ENCODE results near the gene GIPR.
"Not testable (repeated sequence)": the region's sequence is repeated elsewhere in the genome, so short reads cannot be mapped to it uniquely, and the experiment has no call there.

The GIPR gene

GRCh38 chr19:45667620-45668341, at the start of gene GIPR:
Gene GIPR (plus strand): TSS chr19:45668221. CDS start chr19:45669521, 1,300 bp downstream.
- peak; percentile 17 for DNase-seq

- no peak for DNase-seq
Measured at GRCh38 chr19:45621389-45621788, 46.6 kb upstream of the GIPR start.

GRCh38 chr19:45621976-45622503, 46.0 kb upstream of the GIPR start:
- DNase-seq, result no peak

- DNase-seq, result no peak
Measured at GRCh38 chr19:45623984-45624383, 44.0 kb upstream of the GIPR start.

- DNase-seq, result not testable (repeated sequence)
Measured at GRCh38 chr19:45628219-45628618, 39.8 kb upstream of the GIPR start.

- no peak for DNase-seq
Measured at GRCh38 chr19:45629704-45630103, 38.3 kb upstream of the GIPR start.

- DNase-seq, result peak; percentile 30
Measured at GRCh38 chr19:45630463-45630862, 37.6 kb upstream of the GIPR start.

GRCh38 chr19:45632468-45633196, 35.4 kb upstream of the GIPR start:
- peak; percentile 89 for DNase-seq

GRCh38 chr19:45636275-45636674, 31.7 kb upstream of the GIPR start:
- no peak for DNase-seq

GRCh38 chr19:45636902-45637301, 31.1 kb upstream of the GIPR start:
- no peak for DNase-seq

GRCh38 chr19:45637890-45638667, 29.9 kb upstream of the GIPR start:
- no peak for DNase-seq

GRCh38 chr19:45638930-45639729, 28.9 kb upstream of the GIPR start, which contains the start of gene EML2:
Gene EML2 (minus strand): TSS chr19:45639397. CDS start chr19:45639376, 21 bp downstream.
- peak; percentile 8 for DNase-seq

GRCh38 chr19:45640849-45641273, 27.2 kb upstream of the GIPR start:
- no peak for DNase-seq

- peak; percentile 28 for DNase-seq
Measured at GRCh38 chr19:45641274-45642105, 26.5 kb upstream of the GIPR start.

- peak; percentile 76 for DNase-seq
Measured at GRCh38 chr19:45643024-45643926, 24.7 kb upstream of the GIPR start.

- no peak for DNase-seq
Measured at GRCh38 chr19:45643927-45644771, 23.9 kb upstream of the GIPR start.

- no peak for DNase-seq
Measured at GRCh38 chr19:45645068-45645630, 22.9 kb upstream of the GIPR start.

GRCh38 chr19:45645631-45646344, 22.2 kb upstream of the GIPR start:
- DNase-seq, result peak; percentile 72
